DND-41 (cell line): Measurements from ENCODE around the gene ZNF44.

ENCODE experiments used
- EZH2 ChIP-seq: IDR thresholded peaks from 3 replicates; pipeline ENCODE4 v1.6.1; 2012; ENCODE audit warnings: borderline replicate concordance, low read depth, mild to moderate bottlenecking, moderate library complexity, low read length, inconsistent platforms; ENCODE audit not compliant: severe bottlenecking
- TF ChIP-seq, protein P1 (sequence below): IDR thresholded peaks from 2 replicates; pipeline ENCODE4 v1.5.1; 2012; ENCODE audit warnings: borderline replicate concordance, low read length, moderate library complexity, mild to moderate bottlenecking; ENCODE audit not compliant: poor library complexity, severe bottlenecking; ENCODE audit errors: extremely low read depth

DNA sequence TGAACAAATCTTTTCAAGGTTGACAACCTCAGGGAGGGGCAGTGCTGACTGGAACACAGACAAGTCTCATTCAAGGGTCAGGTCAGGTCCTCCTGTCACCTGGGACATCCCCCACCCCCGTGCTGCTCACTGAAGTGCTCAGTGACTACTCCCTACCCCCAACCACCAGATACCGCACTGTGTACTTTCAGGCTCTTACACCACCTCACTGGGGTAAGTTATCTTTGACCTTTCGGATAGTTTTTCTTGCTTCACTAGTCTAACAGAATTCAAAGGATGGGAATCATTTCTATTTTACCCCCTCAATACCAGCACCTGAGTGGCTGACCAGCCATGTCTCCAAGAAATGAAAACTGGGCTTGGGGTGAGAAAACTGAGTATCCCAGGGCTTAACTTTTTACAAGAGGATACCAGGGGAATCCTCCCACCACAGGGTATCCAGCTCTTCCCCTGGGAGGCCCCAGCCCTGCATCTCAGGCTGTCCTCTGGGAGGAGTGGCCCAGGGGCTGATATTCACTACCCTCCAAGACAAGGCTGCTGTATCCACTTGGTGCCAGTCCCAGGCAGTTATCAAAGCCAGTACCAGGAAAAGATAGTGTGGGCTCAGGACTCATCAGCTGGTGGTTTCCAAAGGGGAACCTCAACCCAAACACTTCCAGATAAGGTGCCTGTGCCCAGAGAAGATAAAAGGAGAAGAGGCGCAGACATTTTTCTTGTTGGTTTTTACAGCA, 36.7 kb upstream of the ZNF44 start:
- TF ChIP-seq, protein P1, sequence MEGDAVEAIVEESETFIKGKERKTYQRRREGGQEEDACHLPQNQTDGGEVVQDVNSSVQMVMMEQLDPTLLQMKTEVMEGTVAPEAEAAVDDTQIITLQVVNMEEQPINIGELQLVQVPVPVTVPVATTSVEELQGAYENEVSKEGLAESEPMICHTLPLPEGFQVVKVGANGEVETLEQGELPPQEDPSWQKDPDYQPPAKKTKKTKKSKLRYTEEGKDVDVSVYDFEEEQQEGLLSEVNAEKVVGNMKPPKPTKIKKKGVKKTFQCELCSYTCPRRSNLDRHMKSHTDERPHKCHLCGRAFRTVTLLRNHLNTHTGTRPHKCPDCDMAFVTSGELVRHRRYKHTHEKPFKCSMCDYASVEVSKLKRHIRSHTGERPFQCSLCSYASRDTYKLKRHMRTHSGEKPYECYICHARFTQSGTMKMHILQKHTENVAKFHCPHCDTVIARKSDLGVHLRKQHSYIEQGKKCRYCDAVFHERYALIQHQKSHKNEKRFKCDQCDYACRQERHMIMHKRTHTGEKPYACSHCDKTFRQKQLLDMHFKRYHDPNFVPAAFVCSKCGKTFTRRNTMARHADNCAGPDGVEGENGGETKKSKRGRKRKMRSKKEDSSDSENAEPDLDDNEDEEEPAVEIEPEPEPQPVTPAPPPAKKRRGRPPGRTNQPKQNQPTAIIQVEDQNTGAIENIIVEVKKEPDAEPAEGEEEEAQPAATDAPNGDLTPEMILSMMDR: no peak
- TF ChIP-seq EZH2: no peak
